H1 (cell line): ENCODE measurements around the gene SSNA1. TPM values are rescaled to one million over a fixed set of nuclear protein-coding genes. Genes with fewer than 3 reads are reported as not detected.

ENCODE experiments used
- CTCF ChIA-PET: fragments of 300-600 bp; sonication (Branson Sonifier 250); formaldehyde crosslinking; loops from one replicate; lab custom pipeline; 2021; ENCODE audit not compliant: partially characterized antibody; lab: Charles Lee
- POLR2A ChIA-PET: fragments of 300-600 bp; sonication (Branson Sonifier 250); formaldehyde crosslinking; loops from one replicate; lab custom pipeline; 2021; ENCODE audit warnings: inconsistent platforms; ENCODE audit not compliant: partially characterized antibody; lab: Charles Lee
- DNase-seq, 2 experiments: peaks; one replicate each; pipeline versions ENCODE4 v3.0.0 to v3.0.0-alpha.2; 2010 to 2022; ENCODE audit warnings: low spot score in 2 of 2, low read depth in 1 of 2, mixed read lengths in 1 of 2
- FAIRE-seq: peaks from 2 replicates; lab custom pipeline; 2011; peaks lifted over from hg19 to GRCh38; lab: Jason Lieb, UNC
- H2AFZ ChIP-seq: 2 replicates; pipeline ENCODE4 v1.8.1; 2012; ENCODE audit warnings: low read length, inconsistent platforms
- H2AK5ac ChIP-seq: 2 replicates; pipeline ENCODE4 v1.6.1; 2013; ENCODE audit warnings: low read depth, low read length
- H2BK120ac ChIP-seq: replicated peaks from 2 replicates; pipeline ENCODE3; 2013; ENCODE audit warnings: low read depth, low read length, inconsistent platforms
- H2BK12ac ChIP-seq: 2 replicates; pipeline ENCODE4 v1.6.1; 2013; ENCODE audit warnings: low read depth, low read length
- H2BK15ac ChIP-seq: 2 replicates; pipeline ENCODE4 v1.6.1; 2013; ENCODE audit warnings: low read length
- H2BK20ac ChIP-seq: 2 replicates; pipeline ENCODE4 v1.6.1; 2013; ENCODE audit warnings: low read length
- H2BK5ac ChIP-seq: 2 replicates; pipeline ENCODE4 v1.6.1; 2013; ENCODE audit warnings: low read depth, low read length
- H3K14ac ChIP-seq: 2 replicates; pipeline ENCODE4 v1.6.1; 2013; ENCODE audit warnings: inconsistent platforms; ENCODE audit not compliant: insufficient read length
- H3K18ac ChIP-seq: 2 replicates; pipeline ENCODE4 v1.6.1; 2013; ENCODE audit warnings: low read length; ENCODE audit errors: extremely low read depth
- H3K23ac ChIP-seq: 2 replicates; pipeline ENCODE4 v1.6.1; 2013; ENCODE audit warnings: inconsistent platforms; ENCODE audit not compliant: insufficient read length
- H3K23me2 ChIP-seq: 2 replicates; pipeline ENCODE4 v1.6.1; 2013; ENCODE audit warnings: low read depth, low read length
- H3K27ac ChIP-seq: 2 replicates; pipeline ENCODE4 v1.6.1; 2011; ENCODE audit warnings: low read depth, low read length, inconsistent platforms
- H3K27me3 ChIP-seq, 4 experiments: replicated peaks in 1 of 4; 1 replicate in 1 of 4; 2 replicates in 3 of 4; pipeline versions ENCODE4 v1.6.1 to v1.8.1; 2011 to 2013; ENCODE audit warnings: low read length in 3 of 4, mild to moderate bottlenecking in 3 of 4, inconsistent platforms in 2 of 4, mixed read lengths in 2 of 4, moderate library complexity in 1 of 4; ENCODE audit not compliant: control insufficient read depth in 3 of 4, insufficient read depth in 3 of 4; ENCODE audit errors: extremely low read depth in 1 of 4
- H3K36me3 ChIP-seq, 4 experiments: 2 replicates each; pipeline versions ENCODE4 v1.6.1 to v1.8.1; 2011 to 2013; ENCODE audit warnings: mild to moderate bottlenecking in 4 of 4, low read length in 3 of 4, moderate library complexity in 2 of 4, control low read depth in 1 of 4, inconsistent platforms in 1 of 4; ENCODE audit not compliant: insufficient read depth in 4 of 4, control insufficient read depth in 2 of 4
- H3K4ac ChIP-seq: replicated peaks from 2 replicates; pipeline ENCODE3; 2013; ENCODE audit warnings: low read length, low read depth, mixed read lengths, inconsistent platforms; ENCODE audit not compliant: insufficient read length
- H3K4me1 ChIP-seq, 4 experiments: replicated peaks in 1 of 4; 1 replicate in 1 of 4; 2 replicates in 3 of 4; pipeline versions ENCODE4 v1.6.1 to v1.8.1; 2011 to 2013; ENCODE audit warnings: low read length in 3 of 4, inconsistent platforms in 2 of 4, mixed read lengths in 1 of 4; ENCODE audit not compliant: insufficient read depth in 4 of 4, control insufficient read depth in 3 of 4
- H3K4me2 ChIP-seq, 2 experiments: 2 replicates each; pipeline versions ENCODE4 v1.6.1 to v1.8.1; 2011 to 2013; ENCODE audit warnings: low read depth in 2 of 2, low read length in 2 of 2, control low read depth in 1 of 2, inconsistent platforms in 1 of 2, mild to moderate bottlenecking in 1 of 2; ENCODE audit not compliant: insufficient read depth in 1 of 2
- H3K4me3 ChIP-seq, 4 experiments: fragments of 200-600, 300-600 bp in 1 of 4; sonication (generic), shearing (Covaris generic), sonication (Bioruptor Twin) in 1 of 4; 2 replicates each; pipeline versions ENCODE4 v1.5.1 to v1.8.1; 2011 to 2016; ENCODE audit warnings: low read length in 4 of 4, low read depth in 3 of 4, control low read depth in 2 of 4, inconsistent platforms in 2 of 4, mild to moderate bottlenecking in 2 of 4, mixed read lengths in 1 of 4, moderate library complexity in 1 of 4; ENCODE audit not compliant: insufficient read depth in 2 of 4; ENCODE audit errors: extremely low read depth in 1 of 4
- H3K56ac ChIP-seq: replicated peaks from 2 replicates; pipeline ENCODE3; 2013; ENCODE audit warnings: low read depth, mild to moderate bottlenecking, mixed read lengths, low read length, inconsistent platforms; ENCODE audit not compliant: insufficient read length
- H3K79me1 ChIP-seq: 2 replicates; pipeline ENCODE4 v1.6.1; 2013; ENCODE audit warnings: low read depth, low read length, control low read depth
- H3K79me2 ChIP-seq, 2 experiments: 2 replicates each; pipeline versions ENCODE4 v1.6.1 to v1.8.1; 2012 to 2013; ENCODE audit warnings: low read length in 2 of 2, mild to moderate bottlenecking in 2 of 2, inconsistent platforms in 1 of 2; ENCODE audit not compliant: insufficient read depth in 2 of 2, control insufficient read depth in 1 of 2
- H3K9ac ChIP-seq, 4 experiments: replicated peaks in 1 of 4; 1 replicate in 1 of 4; 2 replicates in 3 of 4; pipeline versions ENCODE4 v1.6.1 to v1.8.1; 2011 to 2013; ENCODE audit warnings: low read depth in 3 of 4, low read length in 3 of 4, control low read depth in 2 of 4, mild to moderate bottlenecking in 2 of 4, moderate library complexity in 2 of 4, inconsistent platforms in 1 of 4; ENCODE audit errors: extremely low read depth in 1 of 4
- H3K9me3 ChIP-seq, 2 experiments: 2 replicates each; pipeline versions ENCODE4 v1.6.1 to v1.8.1; 2012 to 2013; ENCODE audit warnings: mild to moderate bottlenecking in 2 of 2, moderate library complexity in 2 of 2, control low read depth in 1 of 2, inconsistent platforms in 1 of 2, low read depth in 1 of 2, low read length in 1 of 2, mixed read lengths in 1 of 2; ENCODE audit not compliant: insufficient read depth in 2 of 2
- H4K20me1 ChIP-seq, 2 experiments: replicated peaks in 1 of 2; 2 replicates each; pipeline versions ENCODE3 to v1.8.1; 2011 to 2013; ENCODE audit warnings: inconsistent platforms in 2 of 2, low read length in 2 of 2, mild to moderate bottlenecking in 1 of 2; ENCODE audit not compliant: insufficient read depth in 2 of 2, control insufficient read depth in 1 of 2
- H4K5ac ChIP-seq: 2 replicates; pipeline ENCODE4 v1.6.1; 2013; ENCODE audit warnings: low read length, low read depth, mixed read lengths, inconsistent platforms; ENCODE audit not compliant: insufficient read length
- H4K8ac ChIP-seq: 2 replicates; pipeline ENCODE4 v1.8.0; 2013; ENCODE audit warnings: mild to moderate bottlenecking, moderate library complexity, low read length, inconsistent platforms; ENCODE audit not compliant: insufficient read depth; ENCODE audit errors: extremely low read depth
- H4K91ac ChIP-seq: replicated peaks from 2 replicates; pipeline ENCODE3; 2013; ENCODE audit warnings: low read length, mixed read lengths, inconsistent platforms; ENCODE audit not compliant: insufficient read length
- CBX8 ChIP-seq: fragments of 300-800, 300-1000 bp; sonication (generic); IDR thresholded peaks from 2 replicates; pipeline ENCODE4 v1.7.1; 2016; ENCODE audit warnings: low read depth, low read length, borderline replicate concordance
- CHD1 ChIP-seq: IDR thresholded peaks from 2 replicates; pipeline ENCODE4 v1.6.1; 2012; ENCODE audit warnings: low read depth, low read length, improper control_type of control experiment
- CREB1 ChIP-seq: IDR thresholded peaks from 2 replicates; pipeline ENCODE4 v1.6.1; 2012; ENCODE audit warnings: inconsistent platforms
- FOSL1 ChIP-seq: IDR thresholded peaks from 2 replicates; pipeline ENCODE4 v1.6.1; 2011; ENCODE audit warnings: mild to moderate bottlenecking, low read depth, low read length, moderate library complexity; ENCODE audit not compliant: insufficient read depth
- GABPA ChIP-seq: IDR thresholded peaks from 2 replicates; pipeline ENCODE4 v1.6.1; 2011; ENCODE audit warnings: mild to moderate bottlenecking, low read length, moderate library complexity, borderline replicate concordance; ENCODE audit not compliant: insufficient read depth
- JUND ChIP-seq: IDR thresholded peaks from 2 replicates; pipeline ENCODE4 v1.6.1; 2011; ENCODE audit warnings: mild to moderate bottlenecking, improper control_type of control experiment, low read length
- KDM4A ChIP-seq: IDR thresholded peaks from one replicate; pipeline ENCODE4 v1.7.1; 2012; ENCODE audit warnings: low read depth, mild to moderate bottlenecking, moderate library complexity, low read length, inconsistent platforms; ENCODE audit not compliant: severe bottlenecking
- MAFK ChIP-seq: IDR thresholded peaks from 2 replicates; pipeline ENCODE4 v1.6.1; 2012; ENCODE audit warnings: low read depth, mild to moderate bottlenecking, improper control_type of control experiment, low read length
- POLR2AphosphoS5 ChIP-seq: IDR thresholded peaks from 2 replicates; pipeline ENCODE4 v1.6.1; 2011; ENCODE audit warnings: low read depth, low read length
- SRF ChIP-seq: IDR thresholded peaks from 2 replicates; pipeline ENCODE4 v1.6.1; 2011; ENCODE audit warnings: mild to moderate bottlenecking, low read depth, low read length, moderate library complexity
- YY1 ChIP-seq: IDR thresholded peaks from 2 replicates; pipeline ENCODE4 v1.6.1; 2011; ENCODE audit warnings: low read depth, mild to moderate bottlenecking, low read length
- WGBS, 2 experiments: shearing (Covaris generic) in 1 of 2; methylation state at CpG; one replicate each; pipeline versions ENCODE4 v1.1.6 to v1.1.7; 2013 to 2015; ENCODE audit warnings: low lambda C conversion rate in 2 of 2, mixed read lengths in 2 of 2, inconsistent platforms in 1 of 2, low coverage in 1 of 2, missing lambda C conversion rate in 1 of 2; ENCODE audit not compliant: insufficient replicate concordance in 2 of 2, insufficient coverage in 1 of 2, insufficient read length in 1 of 2; ENCODE audit errors: extremely low coverage in 1 of 2, missing lambda C conversion rate in 1 of 2; 5-methylcytosine and 5-hydroxymethylcytosine counted together
- polyA plus RNA-seq, 7 experiments: library from polyadenylated mRNA; depleted of rRNA in 3 of 7; stranded (reverse) in 5 of 7; unstranded in 2 of 7; fragments of >200 nt in 5 of 7; fragments of 200-250 nt in 2 of 7; gene quantifications; 1 replicate in 5 of 7; 2 replicates in 1 of 7; 4 replicates in 1 of 7; pipeline versions ENCODE4 v1.2.1 to v1.2.3, GENCODE V29; 2011 to 2013; ENCODE audit warnings: missing spikeins in 2 of 7, mixed read lengths in 2 of 7
- total RNA-seq: library from RNA; stranded (reverse); fragmentation: NEBNext Ultra II Directional; extraction: Animal tissue kit (Norgen Biotek cat#: 25700); gene quantifications from 2 replicates; pipeline ENCODE4 v1.2.1, GENCODE V29; 2021
- TF ChIP-seq, protein P1 (sequence below): IDR thresholded peaks from 2 replicates; pipeline ENCODE4 v1.6.1; 2012; ENCODE audit warnings: inconsistent platforms

Gene SSNA1
- total and polyA plus RNA-seq, 2 of the 8 experiments (the other 6 are each of a cell fraction or from before 2014, with no cell fraction given), result 87.3 to 157 TPM

DNA sequence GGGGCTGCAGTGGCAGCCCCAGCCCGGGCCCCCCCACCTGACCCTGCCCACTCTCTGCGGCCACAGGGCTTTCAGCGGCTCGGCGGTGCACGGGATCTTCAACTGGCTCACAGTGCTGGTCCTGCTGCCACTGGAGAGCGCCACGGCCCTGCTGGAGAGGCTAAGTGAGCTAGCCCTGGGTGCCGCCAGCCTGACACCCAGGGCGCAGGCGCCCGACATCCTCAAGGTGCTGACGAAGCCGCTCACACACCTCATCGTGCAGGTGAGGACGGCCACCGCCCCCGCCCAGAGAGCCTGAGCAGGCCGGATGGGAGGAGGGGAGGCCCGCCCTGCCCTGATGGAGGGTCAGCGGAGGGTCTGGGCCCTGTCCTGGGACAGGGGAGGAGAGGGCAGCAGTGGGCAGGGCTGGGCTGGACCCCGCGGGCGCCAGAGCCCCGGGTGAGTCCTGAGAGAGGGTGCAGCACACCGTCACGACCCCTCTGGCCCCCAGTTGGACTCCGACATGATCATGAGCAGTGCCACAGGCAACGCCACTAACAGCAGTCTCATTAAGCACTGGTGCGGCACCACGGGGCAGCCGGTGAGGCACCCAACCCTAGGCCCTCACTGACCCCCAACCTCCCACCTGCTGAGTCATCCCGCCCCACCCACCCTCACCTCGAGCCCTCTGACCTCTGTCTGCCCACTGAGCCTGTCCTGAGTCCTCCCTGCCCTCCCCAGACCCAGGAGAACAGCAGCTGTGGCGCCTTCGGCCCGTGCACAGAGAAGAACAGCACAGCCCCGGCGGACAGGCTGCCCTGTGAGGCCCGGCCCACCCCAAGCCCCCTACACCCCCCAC lies 44.9 kb downstream of the SSNA1 start:
- H2BK15ac ChIP-seq, result no peak overlapping the region
- no peak overlapping the region for H3K4me3 ChIP-seq
- H3K23ac ChIP-seq, result no peak overlapping the region
- H4K8ac ChIP-seq, result peak overlapping the region; percentile 51; the same call in 1 of the 2 replicates
- H3K56ac ChIP-seq, result no peak overlapping the region
- FAIRE-seq (no peak), DNase-seq (no peak)
- H3K18ac ChIP-seq, result no peak overlapping the region
- H2BK5ac ChIP-seq, result no peak overlapping the region
- no peak overlapping the region for H3K14ac ChIP-seq
- no peaks in the 10 kb centered on the region for H3K9me3 ChIP-seq
- no peak overlapping the region for H2BK12ac ChIP-seq
- no peaks in the 10 kb centered on the region; a peak in 1 of 7 replicates for H3K27me3 ChIP-seq
- no peak overlapping the region for H3K4me2 ChIP-seq
- CTCF ChIA-PET, result interaction anchor here (0.6 to 20.2 kb wide), 8 partner anchors 11 to 204 kb away, joined by 3 to 204 read pairs (median 4); partner anchors contain the start of genes ANAPC2, NDOR1, SSNA1 and TMEM203
- no peak overlapping the region for H2BK120ac ChIP-seq
- POLR2A ChIA-PET, result interaction anchor here (0.6 to 69.9 kb wide), 3 partner anchors 2 to 534 kb away, joined by 3 to 1462 read pairs (median 1462); partner anchors contain the start of genes CYSRT1, NDOR1, NELFB and RNF208
- no peak overlapping the region for H3K9ac ChIP-seq
- H3K79me1 ChIP-seq, result no peaks in the 10 kb centered on the region
- no peak overlapping the region for H4K5ac ChIP-seq
- H2AFZ ChIP-seq, result no peak overlapping the region
- no peaks in the 10 kb centered on the region for H3K36me3 ChIP-seq
- no peak overlapping the region for H3K4ac ChIP-seq
- H3K27ac ChIP-seq, result no peak overlapping the region
- H4K91ac ChIP-seq, result no peak overlapping the region
- H3K79me2 ChIP-seq, result no peaks in the 10 kb centered on the region
- peaks cover 0 to 17% (median 8%) of the 10 kb centered on the region in 4 experiments; a peak in 6 of 7 replicates for H3K4me1 ChIP-seq
- H4K20me1 ChIP-seq, result peaks cover under 1 to 6% of the 10 kb centered on the region in 2 experiments
- no peak overlapping the region for H2AK5ac ChIP-seq
- H3K23me2 ChIP-seq, result no peaks in the 10 kb centered on the region
- H2BK20ac ChIP-seq, result no peak overlapping the region
- WGBS, 2 experiments, result 84% methylated on average over 15 of the region's 40 CpGs; no CpG with 5 or more reads in 1 of the 2 experiments
- TF ChIP-seq, protein P1, sequence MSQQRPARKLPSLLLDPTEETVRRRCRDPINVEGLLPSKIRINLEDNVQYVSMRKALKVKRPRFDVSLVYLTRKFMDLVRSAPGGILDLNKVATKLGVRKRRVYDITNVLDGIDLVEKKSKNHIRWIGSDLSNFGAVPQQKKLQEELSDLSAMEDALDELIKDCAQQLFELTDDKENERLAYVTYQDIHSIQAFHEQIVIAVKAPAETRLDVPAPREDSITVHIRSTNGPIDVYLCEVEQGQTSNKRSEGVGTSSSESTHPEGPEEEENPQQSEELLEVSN, result no peak
- TF ChIP-seq FOSL1 (no peak), CHD1 (no peak), GABPA (no peak), POLR2AphosphoS5 (no peak), MAFK (no peak), KDM4A (no peak), JUND (no peak), CBX8 (no peak), SRF (no peak), YY1 (no peak), CREB1 (no peak)
